ENCODE data around the gene SECISBP2L. TPM values are rescaled to one million over a fixed set of nuclear protein-coding genes. Genes with fewer than 3 reads are reported as not detected.

SECISBP2L gene
- polyA plus RNA-seq, 1 experiment: 41.3 TPM

DNA sequence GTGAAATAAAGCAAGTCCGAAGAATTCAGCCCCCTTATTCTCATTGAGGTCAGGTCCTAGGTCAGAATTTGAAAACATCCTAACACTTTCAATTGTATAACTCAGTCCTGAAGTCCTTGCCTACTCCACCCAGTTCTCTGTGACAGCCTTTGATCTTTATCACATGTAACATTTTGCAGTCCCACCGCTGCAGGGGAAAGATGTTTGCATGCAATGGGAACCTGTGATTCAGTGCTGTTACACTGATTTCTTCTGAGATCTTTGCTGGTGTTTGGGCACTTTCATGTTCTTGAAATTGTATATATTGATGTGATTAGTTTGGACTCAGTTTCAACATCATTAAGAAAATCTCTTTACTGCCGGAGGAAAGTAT lies 18.0 kb upstream of the SECISBP2L start:
- TF ChIP-seq, protein P1, sequence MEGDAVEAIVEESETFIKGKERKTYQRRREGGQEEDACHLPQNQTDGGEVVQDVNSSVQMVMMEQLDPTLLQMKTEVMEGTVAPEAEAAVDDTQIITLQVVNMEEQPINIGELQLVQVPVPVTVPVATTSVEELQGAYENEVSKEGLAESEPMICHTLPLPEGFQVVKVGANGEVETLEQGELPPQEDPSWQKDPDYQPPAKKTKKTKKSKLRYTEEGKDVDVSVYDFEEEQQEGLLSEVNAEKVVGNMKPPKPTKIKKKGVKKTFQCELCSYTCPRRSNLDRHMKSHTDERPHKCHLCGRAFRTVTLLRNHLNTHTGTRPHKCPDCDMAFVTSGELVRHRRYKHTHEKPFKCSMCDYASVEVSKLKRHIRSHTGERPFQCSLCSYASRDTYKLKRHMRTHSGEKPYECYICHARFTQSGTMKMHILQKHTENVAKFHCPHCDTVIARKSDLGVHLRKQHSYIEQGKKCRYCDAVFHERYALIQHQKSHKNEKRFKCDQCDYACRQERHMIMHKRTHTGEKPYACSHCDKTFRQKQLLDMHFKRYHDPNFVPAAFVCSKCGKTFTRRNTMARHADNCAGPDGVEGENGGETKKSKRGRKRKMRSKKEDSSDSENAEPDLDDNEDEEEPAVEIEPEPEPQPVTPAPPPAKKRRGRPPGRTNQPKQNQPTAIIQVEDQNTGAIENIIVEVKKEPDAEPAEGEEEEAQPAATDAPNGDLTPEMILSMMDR (IDR thresholded peaks at IDR 0.05; ENCODE audit: low read depth, low read length): no peak
- CTCF ChIA-PET: no interaction called here
- no peaks in the 10 kb centered on the region for H3K27me3 ChIP-seq (ENCODE audit: control insufficient read depth, insufficient read depth, low read length)
- H3K9me3 ChIP-seq (ENCODE audit: control insufficient read depth, insufficient read depth, low read length): no peaks in the 10 kb centered on the region
- POLR2A ChIA-PET: no interaction called here
- no peak overlapping the region for H3K27ac ChIP-seq (ENCODE audit: low read depth, low read length)
- no peak for DNase-seq (ENCODE audit: low read depth, low spot score)
- H3K4me3 ChIP-seq (ENCODE audit: low read depth, low read length): no peak overlapping the region

DNA sequence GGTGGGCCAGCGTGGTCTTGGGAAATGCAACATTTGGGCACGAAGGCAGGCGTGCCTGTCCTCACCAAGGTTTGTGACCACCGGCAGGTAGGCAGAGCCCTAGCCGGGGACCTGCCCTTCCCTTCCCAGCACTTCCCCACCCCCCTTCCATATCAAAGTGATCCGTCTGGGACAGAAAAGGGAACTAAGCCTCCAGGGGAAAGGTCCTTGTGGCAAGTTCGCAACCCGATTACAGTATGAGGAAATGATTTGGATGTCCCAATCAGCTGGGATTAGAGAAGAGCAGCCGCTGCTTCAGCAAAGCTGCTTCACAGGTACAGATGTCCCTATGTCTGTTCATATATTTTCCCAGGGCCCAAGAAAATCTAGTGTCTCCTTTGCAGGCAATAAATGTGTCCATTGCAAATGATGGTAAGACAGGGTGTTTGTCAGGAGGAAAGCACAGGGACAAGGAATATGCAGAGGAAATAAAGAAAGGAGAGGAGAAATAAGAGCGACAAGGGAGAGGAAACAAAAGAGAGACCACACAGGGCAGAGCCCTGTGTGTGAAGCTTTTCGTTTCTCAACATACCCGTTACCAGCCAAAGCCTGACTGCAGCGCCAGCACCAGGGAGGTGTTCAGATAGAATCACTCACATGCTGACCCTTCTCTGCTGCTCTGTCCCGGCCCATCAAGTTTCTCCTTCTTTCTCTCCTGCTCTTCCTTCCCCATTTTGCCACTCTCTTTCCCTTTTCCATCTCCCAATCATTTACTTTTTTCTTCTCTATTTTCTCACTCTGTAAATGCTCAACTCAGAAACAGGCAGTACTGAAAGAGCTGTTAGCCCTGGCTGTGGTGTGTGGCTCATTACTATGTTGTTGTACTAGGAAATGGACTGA lies 17.4 kb upstream of the SECISBP2L start:
- H3K27me3 ChIP-seq (ENCODE audit: control insufficient read depth, insufficient read depth, low read length): no peaks in the 10 kb centered on the region
- H3K4me3 ChIP-seq (ENCODE audit: low read depth, low read length): no peak overlapping the region
- ChIA-PET POLR2A (no interaction called here), CTCF (no interaction called here)
- no peaks in the 10 kb centered on the region for H3K9me3 ChIP-seq (ENCODE audit: control insufficient read depth, insufficient read depth, low read length)
- no peak overlapping the region for H3K27ac ChIP-seq (ENCODE audit: low read depth, low read length)
- no peak for DNase-seq (ENCODE audit: low read depth, low spot score)
- TF ChIP-seq, protein P1 (IDR thresholded peaks at IDR 0.05; ENCODE audit: low read depth, low read length): no peak

DNA sequence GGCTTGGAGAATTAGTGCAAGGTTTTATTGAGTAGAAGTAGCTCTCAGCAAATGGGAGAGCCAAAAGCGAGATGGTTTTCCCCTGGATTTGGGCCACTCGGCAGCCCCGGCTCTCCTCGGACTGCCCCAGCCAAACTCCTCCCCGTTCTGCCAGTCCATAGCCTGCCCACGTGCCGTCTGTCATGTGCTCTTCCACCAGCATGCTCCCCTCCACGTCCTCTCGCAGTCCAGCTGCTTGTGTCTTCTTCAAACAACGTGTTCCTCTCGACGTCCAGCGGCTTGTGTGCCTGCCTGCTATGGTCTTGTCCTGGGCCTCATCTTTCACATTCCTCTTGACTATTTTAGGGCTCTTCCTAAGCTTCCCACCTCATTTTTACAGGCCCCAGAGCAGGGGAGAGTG lies 16.7 kb upstream of the SECISBP2L start:
- ChIA-PET CTCF (interaction anchor here (0.7 kb wide), 1 partner anchor 87 kb away, joined by 3 read pairs; no protein-coding TSS in a partner anchor), POLR2A (no interaction called here)

DNA sequence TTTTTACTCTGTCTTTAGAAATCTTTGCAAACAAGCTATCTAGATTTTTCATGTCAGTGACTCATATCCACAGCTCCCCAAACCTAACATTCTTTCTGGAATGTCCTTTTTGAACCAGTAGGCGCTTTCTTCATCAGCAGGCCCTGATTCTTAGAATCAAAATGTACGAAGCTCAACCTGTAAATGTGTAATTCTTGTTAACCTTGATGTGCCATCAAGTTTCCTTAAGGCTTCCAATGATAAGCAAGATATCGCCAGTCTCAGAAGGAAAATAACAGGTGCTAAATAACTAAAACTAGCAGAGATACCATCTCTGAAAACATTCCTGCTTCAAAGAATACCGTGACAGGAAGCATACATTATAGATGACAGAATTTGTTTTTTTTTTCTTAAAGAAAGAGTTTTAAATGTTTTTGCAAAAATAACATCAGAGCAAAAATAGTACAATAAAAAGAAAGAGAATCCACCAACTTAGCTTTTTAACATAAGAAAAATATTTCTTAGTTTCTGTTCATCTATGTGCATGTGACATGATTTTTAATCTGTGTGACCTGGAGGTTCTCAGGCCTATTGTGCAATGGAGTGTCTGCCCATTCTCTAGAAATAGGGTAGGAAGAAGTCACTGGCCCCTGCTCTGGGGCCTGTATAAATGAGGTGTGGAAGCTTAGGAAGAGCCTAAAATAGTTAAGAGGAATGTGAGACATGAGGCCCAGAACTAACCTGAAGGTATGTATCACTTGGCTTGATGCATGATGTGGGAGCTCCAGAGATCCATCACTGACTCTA lies 14.7 kb upstream of the SECISBP2L start:
- Histone ChIP-seq H3K27me3 (ENCODE audit: control insufficient read depth, insufficient read depth, low read length) (no peaks in the 10 kb centered on the region), H3K9me3 (ENCODE audit: control insufficient read depth, insufficient read depth, low read length) (no peaks in the 10 kb centered on the region), H3K4me3 (ENCODE audit: low read depth, low read length) (no peak overlapping the region), H3K27ac (ENCODE audit: low read depth, low read length) (peak overlapping the region; percentile 48)
- ChIA-PET CTCF (interaction anchor here (0.8 to 1.7 kb wide), 5 partner anchors 9 to 86 kb away, joined by 3 to 5 read pairs (median 4); no protein-coding TSS in a partner anchor), POLR2A (interaction anchor here (0.6 to 1.6 kb wide), 4 partner anchors 15 to 643 kb away, joined by 3 to 8 read pairs (median 5); partner anchors contain the start of gene SECISBP2L)
- TF ChIP-seq, protein P1 (IDR thresholded peaks at IDR 0.05; ENCODE audit: low read depth, low read length): 0 out of 2 replicates have a peak, but pooled peaks have one; percentile 18
- peak; percentile 33 for DNase-seq (ENCODE audit: low read depth, low spot score)

More for the DNA sequence above, 16.7 kb upstream of the SECISBP2L start:
- TF ChIP-seq, protein P1 (IDR thresholded peaks at IDR 0.05; ENCODE audit: low read depth, low read length): no peak
- Histone ChIP-seq H3K27me3 (ENCODE audit: control insufficient read depth, insufficient read depth, low read length) (no peaks in the 10 kb centered on the region), H3K9me3 (ENCODE audit: control insufficient read depth, insufficient read depth, low read length) (no peaks in the 10 kb centered on the region), H3K27ac (ENCODE audit: low read depth, low read length) (no peak overlapping the region), H3K4me3 (ENCODE audit: low read depth, low read length) (no peak overlapping the region)
- no peak for DNase-seq (ENCODE audit: low read depth, low spot score)

All from AG04450 (cell line).